ENCODE data around the gene MC2R.

DNA sequence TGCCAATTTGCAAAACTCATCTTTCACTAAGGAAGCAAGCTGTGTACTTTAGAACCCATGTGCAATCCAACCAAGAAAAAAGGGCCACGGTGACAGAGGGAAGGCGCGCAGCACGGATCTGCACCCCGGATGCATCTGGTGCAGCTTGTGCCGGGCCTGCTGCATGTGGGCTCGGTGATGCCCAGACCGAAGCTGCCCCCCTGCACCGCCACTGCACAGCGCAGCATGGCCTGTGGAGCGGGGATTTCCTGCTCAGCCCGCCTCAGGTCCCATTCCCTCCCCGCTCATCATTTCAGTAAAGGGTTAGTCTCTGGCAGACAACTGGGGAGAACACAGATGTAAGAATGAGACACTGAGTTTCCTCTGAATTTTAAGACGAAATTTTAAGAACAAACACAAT, 43.0 kb downstream of the MC2R start:
- TF ChIP-seq, protein P1, sequence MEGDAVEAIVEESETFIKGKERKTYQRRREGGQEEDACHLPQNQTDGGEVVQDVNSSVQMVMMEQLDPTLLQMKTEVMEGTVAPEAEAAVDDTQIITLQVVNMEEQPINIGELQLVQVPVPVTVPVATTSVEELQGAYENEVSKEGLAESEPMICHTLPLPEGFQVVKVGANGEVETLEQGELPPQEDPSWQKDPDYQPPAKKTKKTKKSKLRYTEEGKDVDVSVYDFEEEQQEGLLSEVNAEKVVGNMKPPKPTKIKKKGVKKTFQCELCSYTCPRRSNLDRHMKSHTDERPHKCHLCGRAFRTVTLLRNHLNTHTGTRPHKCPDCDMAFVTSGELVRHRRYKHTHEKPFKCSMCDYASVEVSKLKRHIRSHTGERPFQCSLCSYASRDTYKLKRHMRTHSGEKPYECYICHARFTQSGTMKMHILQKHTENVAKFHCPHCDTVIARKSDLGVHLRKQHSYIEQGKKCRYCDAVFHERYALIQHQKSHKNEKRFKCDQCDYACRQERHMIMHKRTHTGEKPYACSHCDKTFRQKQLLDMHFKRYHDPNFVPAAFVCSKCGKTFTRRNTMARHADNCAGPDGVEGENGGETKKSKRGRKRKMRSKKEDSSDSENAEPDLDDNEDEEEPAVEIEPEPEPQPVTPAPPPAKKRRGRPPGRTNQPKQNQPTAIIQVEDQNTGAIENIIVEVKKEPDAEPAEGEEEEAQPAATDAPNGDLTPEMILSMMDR (conservative IDR thresholded peaks at IDR 0.05; ENCODE audit: low read depth, low read length), result no peak
- TF ChIP-seq RCOR1 (IDR thresholded peaks at IDR 0.05; ENCODE audit: insufficient replicate concordance, low read length), result no peak
- no peak for TF ChIP-seq CHD1 (IDR thresholded peaks at IDR 0.05; ENCODE audit: low read depth, low read length)
- TF ChIP-seq POLR2A (IDR thresholded peaks at IDR 0.05; ENCODE audit: low read depth, low read length), result no peak
- no peak for TF ChIP-seq FOS (IDR thresholded peaks at IDR 0.05; ENCODE audit: low read depth, low read length)
- TF ChIP-seq RFX5 (IDR thresholded peaks at IDR 0.05; ENCODE audit: low read depth, low read length), result no peak
- TF ChIP-seq MXI1 (IDR thresholded peaks at IDR 0.05; ENCODE audit: borderline replicate concordance, low read depth, low read length), result no peak
- TF ChIP-seq RAD21 (IDR thresholded peaks at IDR 0.05; ENCODE audit: low read length), result no peak
- TF ChIP-seq NFE2L2 (IDR thresholded peaks at IDR 0.05; ENCODE audit: low read depth, low read length), result no peak
- TF ChIP-seq, protein P2, sequence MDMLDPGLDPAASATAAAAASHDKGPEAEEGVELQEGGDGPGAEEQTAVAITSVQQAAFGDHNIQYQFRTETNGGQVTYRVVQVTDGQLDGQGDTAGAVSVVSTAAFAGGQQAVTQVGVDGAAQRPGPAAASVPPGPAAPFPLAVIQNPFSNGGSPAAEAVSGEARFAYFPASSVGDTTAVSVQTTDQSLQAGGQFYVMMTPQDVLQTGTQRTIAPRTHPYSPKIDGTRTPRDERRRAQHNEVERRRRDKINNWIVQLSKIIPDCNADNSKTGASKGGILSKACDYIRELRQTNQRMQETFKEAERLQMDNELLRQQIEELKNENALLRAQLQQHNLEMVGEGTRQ (IDR thresholded peaks at IDR 0.05; ENCODE audit: low read depth, low read length), result no peak
- no peak for TF ChIP-seq BHLHE40 (IDR thresholded peaks at IDR 0.05; ENCODE audit: low read depth, low read length)
- no peak for TF ChIP-seq MAZ (IDR thresholded peaks at IDR 0.05; ENCODE audit: borderline replicate concordance, low read depth, low read length)
- TF ChIP-seq MAFK (IDR thresholded peaks at IDR 0.05; ENCODE audit: low read depth, low read length), result no peak

All from IMR-90 (cell line).